ENCODE measurements around the gene PRKN. TPM values are rescaled to one million over a fixed set of nuclear protein-coding genes. Genes with fewer than 3 reads are reported as not detected.
A peak's percentile ranks its signal among the peaks of the same experiment; 100 is the strongest.

PRKN gene
- polyA plus RNA-seq, 3 donors: 8.1 to 15.1 (median 11.4) TPM

DNA sequence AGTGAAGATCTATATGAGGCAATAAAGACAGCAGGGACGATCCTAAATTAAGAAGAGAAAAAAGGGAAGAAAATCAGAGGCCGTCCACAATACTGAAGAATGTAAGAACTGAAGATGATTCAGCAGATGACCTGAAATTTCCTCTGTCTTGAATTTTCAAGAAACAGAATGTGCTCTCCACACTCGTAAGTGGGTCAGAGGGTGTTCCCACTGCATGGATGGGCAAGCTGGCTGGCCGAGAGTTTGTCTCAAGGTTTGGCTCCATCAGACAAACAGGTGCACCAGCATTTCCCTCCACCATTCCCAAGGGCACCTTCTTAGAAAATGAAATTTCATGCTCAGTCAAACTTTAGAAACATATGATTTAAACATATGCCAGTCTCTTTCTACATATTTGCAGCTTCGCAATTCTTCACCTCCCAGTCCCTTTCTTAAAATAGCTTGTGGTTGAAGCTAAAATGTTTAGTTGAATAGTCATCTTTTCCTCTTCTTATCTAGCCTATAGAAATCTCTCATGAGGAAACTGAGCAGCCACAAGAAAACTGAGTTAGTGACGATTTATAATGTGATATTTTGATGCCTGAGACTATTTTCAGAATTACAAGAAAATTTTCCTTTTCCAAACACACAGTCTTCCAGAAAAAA, 576.4 kb downstream of the PRKN start:
- DNase-seq (ENCODE audit: extremely low read depth in 1 of 11, low read depth in 9 of 11, low spot score in 4 of 11): no peak

DNA sequence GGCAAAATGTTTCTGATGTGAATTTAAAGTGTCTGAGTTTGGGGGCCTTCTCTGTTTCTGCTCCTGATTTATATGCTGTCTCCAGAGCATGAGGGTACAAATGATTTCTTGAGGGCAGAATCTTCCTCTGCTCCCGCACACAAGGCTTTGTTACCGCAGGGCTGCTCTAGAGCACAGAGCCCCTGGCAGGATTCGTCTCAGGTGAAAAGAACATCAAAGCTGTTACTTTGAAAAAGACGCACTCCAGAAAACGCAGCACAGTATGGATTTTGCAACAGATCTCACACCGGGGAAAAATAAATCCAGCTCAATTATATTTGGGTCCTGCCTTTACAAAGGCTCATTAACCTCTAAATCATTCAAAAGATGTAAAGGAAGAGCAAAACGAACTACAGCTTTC, 577.3 kb downstream of the PRKN start:
- no peak for DNase-seq (ENCODE audit: extremely low read depth in 1 of 11, low read depth in 9 of 11, low spot score in 4 of 11)

DNA sequence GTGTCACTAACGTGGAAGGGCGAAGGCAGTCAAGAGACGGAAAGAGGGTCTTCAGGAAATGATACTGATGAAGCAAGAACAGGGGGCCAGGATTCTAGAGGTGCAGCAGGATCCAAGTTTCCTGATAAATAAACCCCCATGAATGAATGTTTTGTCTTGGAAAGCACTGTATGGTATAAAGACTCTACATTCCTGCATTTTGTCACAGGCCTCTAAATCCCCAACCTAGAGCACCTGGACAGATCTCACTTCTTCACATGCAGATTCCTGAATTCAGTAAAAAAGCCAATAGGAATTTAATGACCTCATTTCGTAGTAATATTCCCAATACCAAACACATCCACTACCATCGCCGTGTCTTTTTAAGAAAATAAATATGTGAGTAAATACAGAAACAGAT, 577.8 kb downstream of the PRKN start:
- DNase-seq (ENCODE audit: extremely low read depth in 1 of 11, low read depth in 9 of 11, low spot score in 4 of 11): no peak

DNA sequence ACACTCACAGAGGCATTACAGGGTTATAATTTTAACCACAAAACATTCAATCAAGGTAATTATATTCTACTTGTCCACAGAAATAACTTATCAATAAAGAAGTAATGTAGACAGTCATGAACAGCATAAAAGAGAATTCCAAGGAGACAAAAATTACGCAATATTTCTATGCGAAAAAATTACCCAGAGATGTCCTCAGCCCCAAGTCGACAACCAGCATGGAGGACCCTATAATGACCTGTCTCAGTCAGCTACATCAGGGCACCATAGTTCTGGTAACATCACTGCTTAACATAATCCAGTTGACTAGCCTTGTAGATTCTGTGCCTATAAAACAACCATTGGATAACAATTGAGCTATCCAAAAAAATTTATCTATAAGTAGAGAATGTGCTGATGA, 579.8 kb downstream of the PRKN start:
- no peak for DNase-seq (ENCODE audit: extremely low read depth in 1 of 11, low read depth in 9 of 11, low spot score in 4 of 11)

DNA sequence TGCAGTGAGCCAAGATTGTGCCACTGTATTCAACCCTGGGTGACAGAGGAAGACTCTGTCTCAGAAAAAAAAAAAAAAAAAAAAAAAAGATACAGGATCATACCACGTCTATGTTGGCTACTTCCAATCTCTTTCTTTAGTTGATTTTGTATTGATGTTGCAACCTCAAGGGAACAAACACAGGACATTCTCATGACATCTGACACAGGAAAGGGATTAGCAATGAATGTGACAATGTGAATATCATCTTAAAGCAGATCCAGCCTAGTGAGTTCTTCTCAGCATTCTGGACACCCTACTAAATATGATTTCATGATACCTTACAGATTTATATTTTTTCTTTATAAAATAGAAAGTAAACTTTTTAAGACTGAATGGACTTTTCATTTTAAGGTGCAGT, 580.3 kb downstream of the PRKN start:
- no peak for DNase-seq (ENCODE audit: extremely low read depth in 1 of 11, low read depth in 9 of 11, low spot score in 4 of 11)

DNA sequence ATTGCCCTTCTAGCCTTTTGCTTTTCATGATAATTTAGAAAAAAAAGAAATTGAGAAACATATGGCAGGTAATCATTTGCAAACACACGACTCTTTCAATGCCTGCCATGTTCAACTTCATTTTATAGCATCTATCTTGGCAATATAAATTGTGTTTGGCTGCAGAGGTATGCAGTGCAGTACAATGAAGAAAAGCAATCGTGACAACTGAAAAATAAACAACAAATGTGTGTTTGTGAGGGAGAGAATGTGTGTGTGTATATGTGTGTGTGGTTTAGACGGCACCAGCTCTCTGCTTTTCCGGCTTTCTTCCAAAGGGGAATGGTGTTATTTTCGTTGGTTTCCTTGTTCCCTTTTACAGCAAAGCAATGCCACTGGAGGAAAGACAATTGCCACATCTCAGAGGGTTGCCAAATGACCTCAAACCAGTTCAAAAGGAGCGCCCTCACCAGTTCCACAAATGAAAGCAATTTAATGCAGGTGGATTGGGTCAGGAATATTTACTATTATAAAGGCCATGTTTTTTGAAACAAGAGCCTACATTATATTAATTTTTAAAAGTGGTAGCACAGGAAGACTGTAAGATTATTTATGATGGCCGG, 587.2 kb downstream of the PRKN start:
- no peak for DNase-seq (ENCODE audit: extremely low read depth in 1 of 11, low read depth in 9 of 11, low spot score in 4 of 11)

DNA sequence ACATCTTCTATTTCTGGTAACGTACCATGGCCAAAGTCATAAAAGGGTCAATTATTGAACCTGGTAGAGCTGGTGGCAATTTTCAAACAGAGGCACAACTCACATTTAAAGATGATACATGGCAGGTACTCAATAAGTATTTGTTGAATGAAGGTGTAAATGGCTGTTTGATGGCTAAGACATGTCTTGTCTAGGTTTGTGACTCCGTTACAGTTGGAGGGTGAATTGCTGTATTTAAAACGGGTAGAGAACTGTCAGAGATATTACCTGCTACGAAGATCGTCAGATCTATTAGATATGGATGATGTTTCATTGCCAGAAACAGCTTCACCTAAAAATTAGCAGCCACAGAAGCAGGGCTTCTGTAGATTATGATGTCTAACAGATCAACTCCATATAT, 601.9 kb downstream of the PRKN start:
- no peak for DNase-seq (ENCODE audit: extremely low read depth in 1 of 11, low read depth in 9 of 11, low spot score in 4 of 11)

DNA sequence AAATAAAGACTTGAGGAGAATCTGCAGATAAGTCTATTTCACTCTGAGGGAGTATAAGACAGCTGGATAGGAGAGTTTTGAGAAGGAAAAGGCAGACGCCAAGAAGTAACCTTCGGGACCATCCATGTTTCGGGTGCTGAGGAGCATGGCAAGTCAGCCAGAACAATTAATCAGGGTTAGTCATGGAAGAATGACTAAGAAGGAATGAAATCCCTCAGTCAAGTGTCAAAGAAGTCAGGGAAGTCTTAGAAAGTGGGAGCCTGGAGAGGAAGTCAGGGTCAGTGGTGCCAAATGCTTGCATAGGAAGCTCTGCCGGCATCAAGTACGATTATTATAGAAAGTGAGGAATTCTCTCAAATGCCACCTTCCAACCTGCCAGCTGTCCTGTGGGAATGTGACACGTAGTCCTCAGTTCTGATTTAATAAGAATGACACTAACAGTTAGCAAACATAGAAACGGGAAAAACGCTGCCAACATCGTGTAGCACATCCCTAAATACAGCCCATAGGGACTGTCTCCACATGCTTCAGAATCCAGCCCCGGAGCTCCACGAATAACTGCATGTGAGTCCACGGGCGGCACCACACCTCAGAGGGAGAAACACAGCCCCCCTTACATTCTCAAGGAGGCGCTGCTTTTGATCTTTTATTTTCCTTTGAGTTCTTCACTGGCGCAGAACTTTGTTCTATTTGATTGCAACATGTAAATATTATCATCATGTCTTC, 602.7 kb downstream of the PRKN start:
- no peak for DNase-seq (ENCODE audit: extremely low read depth in 1 of 11, low read depth in 9 of 11, low spot score in 4 of 11)

DNA sequence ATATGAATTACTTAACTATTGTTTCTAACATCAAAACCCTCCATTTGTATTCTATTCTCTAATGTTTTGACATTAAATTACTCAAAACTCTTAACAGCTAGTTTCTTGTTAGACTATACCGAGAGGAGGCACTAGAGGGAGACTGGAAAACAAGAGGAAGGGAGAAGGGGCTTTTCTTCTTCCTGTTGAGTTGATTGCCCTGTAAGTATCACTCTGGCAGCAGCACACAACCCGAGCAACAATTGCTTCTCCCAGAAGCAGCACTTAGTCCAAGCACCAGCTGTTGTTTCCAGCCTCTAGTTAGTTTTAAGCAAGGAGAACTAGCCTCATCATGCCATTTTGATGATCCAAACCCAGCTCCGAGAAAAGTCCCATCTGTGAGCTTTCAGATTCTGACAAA, 603.8 kb downstream of the PRKN start:
- no peak for DNase-seq (ENCODE audit: extremely low read depth in 1 of 11, low read depth in 9 of 11, low spot score in 4 of 11)

DNA sequence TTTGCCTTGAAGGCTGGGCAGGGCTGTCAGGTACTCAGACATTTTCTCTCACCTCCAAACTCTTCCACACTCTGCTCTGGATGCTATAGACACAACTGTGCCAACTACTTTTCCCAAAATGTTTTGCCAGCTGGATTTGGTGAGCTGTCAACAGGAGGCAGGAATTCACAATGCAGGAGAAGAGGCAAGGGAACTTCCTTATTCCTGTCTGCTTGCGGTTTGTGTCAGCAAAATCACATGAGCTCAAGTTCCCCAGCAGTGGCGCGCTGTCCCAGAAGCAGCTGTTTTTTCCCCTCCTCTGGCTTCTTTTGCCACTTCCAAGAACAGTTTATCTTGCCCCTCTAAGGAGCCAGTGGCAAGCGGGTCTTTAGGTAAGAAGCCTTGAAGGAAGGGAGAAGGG, 608.2 kb downstream of the PRKN start:
- peak in 2 of 11 donors; percentile 6 to 8 for DNase-seq (ENCODE audit: extremely low read depth in 1 of 11, low read depth in 9 of 11, low spot score in 4 of 11)

DNA sequence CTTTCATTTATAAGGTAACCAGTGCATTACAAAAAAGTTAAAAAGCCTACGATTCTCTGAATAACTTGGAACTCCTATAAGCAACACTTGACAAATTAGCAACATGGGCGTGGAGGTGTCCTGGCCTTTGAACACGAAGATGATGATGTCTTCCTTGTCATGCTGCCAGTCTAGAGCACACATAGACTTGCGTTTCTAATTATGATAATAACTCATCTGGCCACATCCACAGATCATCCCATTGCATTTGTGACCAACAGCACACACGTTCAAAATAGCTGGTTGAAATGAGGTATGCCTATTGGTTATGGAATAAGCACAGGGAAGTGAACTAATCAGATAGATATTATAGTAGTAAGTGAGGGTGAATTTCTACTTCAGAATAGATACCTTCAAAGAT, 608.9 kb downstream of the PRKN start:
- DNase-seq (ENCODE audit: extremely low read depth in 1 of 11, low read depth in 9 of 11, low spot score in 4 of 11): no peak

DNA sequence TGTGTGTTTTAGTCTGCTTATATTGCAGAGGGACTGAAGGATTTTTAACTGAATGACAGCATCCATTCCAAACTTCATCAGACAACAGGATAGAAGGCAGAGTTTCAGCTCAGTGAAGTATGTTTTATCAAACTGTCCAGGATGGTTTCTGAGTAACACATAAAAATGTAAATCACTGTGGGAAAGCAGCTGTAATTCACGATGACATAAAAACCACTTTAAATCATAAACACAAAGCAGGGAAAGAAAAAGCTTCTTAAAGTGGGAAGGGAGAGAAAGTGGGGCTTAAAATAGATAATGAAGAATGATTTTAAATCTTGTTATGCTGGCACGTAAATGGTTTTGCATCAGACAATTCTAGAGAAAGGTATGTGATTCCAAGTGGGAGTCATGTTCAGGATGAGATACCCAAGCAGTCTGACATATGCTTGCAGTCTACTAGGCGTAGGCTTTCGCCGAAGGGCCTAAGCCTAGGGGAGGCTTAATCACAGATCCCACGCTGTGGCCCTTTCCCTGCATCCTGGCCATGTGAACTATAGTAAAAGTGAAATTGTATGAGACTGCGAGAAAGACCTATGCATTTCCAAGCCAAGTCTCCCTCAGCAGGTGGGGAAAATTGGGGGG, 610.6 kb downstream of the PRKN start:
- DNase-seq (ENCODE audit: extremely low read depth in 1 of 11, low read depth in 9 of 11, low spot score in 4 of 11): no peak

DNA sequence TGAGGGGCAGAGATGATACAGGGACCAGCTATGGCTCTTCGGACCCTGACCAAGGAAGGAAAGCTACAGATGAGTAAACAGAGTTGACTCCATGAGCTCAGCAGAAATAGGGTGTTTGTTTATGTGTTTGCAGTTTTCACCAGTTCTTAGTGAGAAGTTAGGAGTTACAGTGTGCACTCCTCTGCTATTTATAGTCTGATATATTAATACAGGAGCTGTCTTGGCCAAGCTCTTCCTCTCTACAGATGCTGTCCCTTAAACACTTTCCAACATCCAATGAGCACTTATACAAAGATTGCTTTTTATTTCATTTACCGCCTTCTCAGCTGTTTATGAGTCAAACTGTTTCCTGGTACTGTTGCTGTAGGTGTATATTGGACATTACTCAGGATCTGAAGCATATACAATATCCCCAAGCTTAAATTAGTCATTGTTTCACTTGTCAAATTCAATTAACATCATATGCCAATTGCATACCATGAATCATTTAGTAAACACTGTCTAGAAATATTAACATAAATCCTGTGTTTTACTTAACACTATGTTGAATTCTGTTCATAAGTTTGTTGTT, 618.0 kb downstream of the PRKN start:
- no peak for DNase-seq (ENCODE audit: extremely low read depth in 1 of 11, low read depth in 9 of 11, low spot score in 4 of 11)

DNA sequence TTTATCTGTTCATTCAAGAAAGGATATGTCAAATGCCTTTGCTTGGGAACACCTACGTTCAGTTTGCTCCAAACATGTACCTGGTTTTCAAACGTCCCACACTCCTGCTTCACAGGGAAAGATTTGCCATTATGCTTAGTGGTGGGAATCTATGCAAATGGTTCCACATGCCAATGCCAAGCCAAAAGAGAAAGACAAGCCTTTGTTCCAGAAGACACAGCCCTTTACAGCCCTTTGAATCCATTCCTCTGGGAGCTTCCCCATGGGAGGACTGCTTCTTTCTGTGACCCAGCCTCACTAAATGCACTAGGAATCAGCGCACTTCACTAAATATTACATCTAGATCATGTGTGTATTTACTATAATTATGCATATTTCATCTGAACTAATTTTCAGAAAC, 619.5 kb downstream of the PRKN start:
- DNase-seq (ENCODE audit: extremely low read depth in 1 of 11, low read depth in 9 of 11, low spot score in 4 of 11): no peak

DNA sequence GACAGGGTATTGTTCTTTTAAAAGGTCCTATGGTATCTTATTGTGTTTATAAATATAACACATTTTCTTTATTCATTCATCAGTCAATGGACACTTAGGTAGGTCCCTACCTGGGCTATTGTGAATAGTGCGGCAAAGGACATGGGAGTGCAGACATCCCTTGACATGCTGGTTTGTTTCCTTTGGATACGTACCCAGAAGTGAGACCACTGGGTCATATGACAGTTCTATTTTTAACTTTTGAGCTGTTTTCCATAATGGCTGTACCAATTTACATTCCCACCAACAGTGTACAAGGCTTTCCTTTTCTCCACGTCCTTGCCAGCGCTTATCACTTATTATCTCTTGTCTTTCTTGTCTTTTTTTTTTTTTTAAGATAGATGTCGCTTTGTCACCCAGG, 627.5 kb downstream of the PRKN start:
- DNase-seq (ENCODE audit: extremely low read depth in 1 of 11, low read depth in 9 of 11, low spot score in 4 of 11): no peak

DNA sequence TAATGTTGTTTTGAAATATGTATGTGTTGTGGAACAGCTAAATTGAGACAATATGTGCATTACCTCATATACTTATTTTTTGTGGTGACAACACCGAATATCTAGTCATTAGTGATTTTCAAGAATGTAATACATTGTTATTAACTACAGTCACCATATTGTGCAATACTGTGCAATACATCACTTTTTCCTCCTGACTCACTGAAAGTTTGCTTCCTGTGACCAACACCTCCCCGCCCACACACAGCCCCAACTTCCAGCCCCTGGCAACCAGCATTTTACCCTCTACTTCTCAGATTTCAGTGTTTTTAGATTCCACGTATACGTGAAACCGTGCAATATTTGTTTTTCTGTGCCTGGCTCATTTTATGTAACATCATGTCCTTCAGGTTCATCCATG, 627.9 kb downstream of the PRKN start:
- no peak for DNase-seq (ENCODE audit: extremely low read depth in 1 of 11, low read depth in 9 of 11, low spot score in 4 of 11)

DNA sequence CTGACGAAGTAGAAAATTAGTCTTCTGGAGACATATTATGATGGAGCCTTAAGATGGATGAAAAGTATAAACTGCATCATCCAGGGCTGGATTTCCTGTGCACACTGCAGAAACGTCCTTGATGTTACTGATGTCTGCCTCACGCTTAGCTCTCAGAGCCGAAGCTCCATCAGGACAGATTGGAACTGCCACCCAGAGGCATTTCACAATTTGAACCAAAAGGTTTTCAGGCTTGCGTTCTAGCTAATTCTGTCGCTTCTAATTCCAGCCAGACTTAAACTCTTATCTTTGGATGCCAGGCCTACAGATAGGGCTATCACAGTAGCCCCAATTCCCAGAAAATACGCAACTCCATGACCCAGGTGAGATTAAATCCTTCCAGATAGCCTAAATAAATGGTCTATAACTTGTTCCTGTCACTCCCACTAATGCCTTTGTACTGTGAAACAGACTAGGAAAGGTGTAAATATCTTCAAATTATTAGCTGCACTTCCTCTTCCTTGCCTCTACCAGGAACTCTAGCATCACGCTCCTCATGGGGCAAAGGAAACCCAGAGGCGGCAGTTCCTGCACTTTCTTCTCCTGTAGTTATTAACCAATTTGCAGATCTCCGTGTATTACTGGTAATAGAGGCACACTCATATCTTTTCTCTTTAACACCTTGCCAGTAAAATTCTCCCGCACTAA, 634.6 kb downstream of the PRKN start:
- DNase-seq (ENCODE audit: extremely low read depth in 1 of 11, low read depth in 9 of 11, low spot score in 4 of 11): no peak

DNA sequence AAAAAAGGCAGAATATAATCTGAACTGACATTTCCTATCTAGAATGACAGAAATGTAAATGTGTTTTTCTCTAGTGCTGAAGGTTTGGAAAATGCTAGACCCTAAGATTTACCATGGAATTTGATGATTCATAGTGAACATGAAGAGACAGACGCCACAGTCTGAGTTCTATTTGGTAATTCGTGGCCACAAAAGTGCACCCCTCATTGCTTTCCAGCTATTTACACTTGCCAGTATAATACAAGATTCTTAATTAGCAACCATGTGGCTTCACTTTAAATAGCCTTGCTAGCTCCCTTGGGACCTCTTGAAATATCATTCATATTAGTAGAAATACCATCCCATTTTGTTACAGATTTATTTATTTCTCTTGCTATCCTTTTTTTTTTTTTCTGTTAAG, 636.8 kb downstream of the PRKN start:
- DNase-seq (ENCODE audit: extremely low read depth in 1 of 11, low read depth in 9 of 11, low spot score in 4 of 11): no peak

DNA sequence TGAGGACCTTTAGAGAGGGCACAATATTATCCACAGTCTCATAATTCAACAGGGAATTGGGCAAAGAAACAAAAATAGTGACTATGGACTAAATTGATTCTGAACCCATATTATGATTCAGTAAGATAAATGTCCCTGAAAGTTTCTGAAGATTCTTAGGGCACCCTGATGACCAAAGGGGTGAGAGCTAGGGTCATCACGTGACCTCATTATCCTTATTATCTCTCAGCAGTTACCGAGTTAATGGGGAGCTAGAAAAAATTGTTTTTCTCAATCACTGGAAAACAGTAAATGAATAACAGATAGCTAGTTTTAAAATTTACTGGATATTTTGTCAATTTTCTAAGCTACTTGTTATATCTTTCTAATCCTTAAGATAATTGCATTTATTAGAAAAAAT, 639.5 kb downstream of the PRKN start:
- DNase-seq (ENCODE audit: extremely low read depth in 1 of 11, low read depth in 9 of 11, low spot score in 4 of 11): no peak
